Erythroblast (primary cell): Measurements from ENCODE around the gene NR1H2.

Experiments
- GATA1 ChIP-seq: IDR thresholded peaks from 2 replicates; pipeline ENCODE4 v1.6.1; 2011; ENCODE audit warnings: low read depth, mild to moderate bottlenecking, control low read depth, low read length, moderate library complexity
- POLR2A ChIP-seq: IDR thresholded peaks from 2 replicates; pipeline ENCODE4 v1.6.1; 2011; ENCODE audit warnings: mild to moderate bottlenecking, low read length

- TF ChIP-seq POLR2A = no peak
- TF ChIP-seq GATA1 = no peak
Observed at GRCh38 chr19:50418176-50419021, 42.1 kb downstream of the NR1H2 start, which contains the start of gene SPIB.
